GM18507 (cell line): ENCODE data around the gene CLOCK.
A peak's percentile ranks its signal among the peaks of the same experiment; 100 is the strongest.
"Not testable (repeated sequence)": the region's sequence is repeated elsewhere in the genome, so short reads cannot be mapped to it uniquely, and the experiment has no call there.

Experiments used
- DNase-seq: peaks from one replicate; pipeline ENCODE4 v3.0.0; 2011; ENCODE audit warnings: low read depth; ENCODE audit not compliant: insufficient read length; ENCODE audit errors: extremely low spot score
- FAIRE-seq: peaks from 2 replicates; lab custom pipeline; 2011; peaks lifted over from hg19 to GRCh38; lab: Jason Lieb, UNC

Gene CLOCK

GRCh38 chr4:55546756-55547465, at the start of gene CLOCK:
Gene CLOCK, minus strand, starts transcription at chr4:55546909. Its CDS starts 64,124 bp downstream, at chr4:55482785.
- DNase-seq (peak; percentile 70), FAIRE-seq (peak; percentile 92)

- DNase-seq (no peak), FAIRE-seq (no peak)
These were observed 45.3 kb upstream of the CLOCK start, which contains the start of gene PDCL2 for GRCh38 chr4:55592014-55592413. Gene PDCL2, minus strand, starts transcription at chr4:55592245. Its CDS starts 136 bp downstream, at chr4:55592109.

GRCh38 chr4:55588160-55588559, 41.5 kb upstream of the CLOCK start:
- FAIRE-seq (no peak), DNase-seq (no peak)

- DNase-seq, result not testable (repeated sequence)
- peak; percentile 89 for FAIRE-seq
These were observed 36.1 kb upstream of the CLOCK start for GRCh38 chr4:55582773-55583172.

- no peak for FAIRE-seq
These were observed 31.8 kb upstream of the CLOCK start for GRCh38 chr4:55578341-55579010.

GRCh38 chr4:55575513-55575912, 28.8 kb upstream of the CLOCK start:
- DNase-seq (no peak), FAIRE-seq (no peak)

More at GRCh38 chr4:55578341-55579010, 31.8 kb upstream of the CLOCK start:
- DNase-seq, result no peak

- no peak for FAIRE-seq
- DNase-seq, result no peak
These were observed 27.5 kb upstream of the CLOCK start for GRCh38 chr4:55574252-55574651.

- DNase-seq, result no peak
- FAIRE-seq, result no peak
These were observed 25.1 kb upstream of the CLOCK start for GRCh38 chr4:55571806-55572205.

GRCh38 chr4:55568905-55569504, 22.3 kb upstream of the CLOCK start:
- FAIRE-seq, result no peak
- no peak for DNase-seq

- DNase-seq (no peak), FAIRE-seq (peak; percentile 87)
These were observed 15.2 kb upstream of the CLOCK start for GRCh38 chr4:55561889-55562288.

- no peak for DNase-seq
- no peak for FAIRE-seq
These were observed 13.4 kb upstream of the CLOCK start for GRCh38 chr4:55560096-55560495.

- FAIRE-seq, result no peak
- DNase-seq, result no peak
These were observed 7.8 kb upstream of the CLOCK start for GRCh38 chr4:55554453-55555030.

- DNase-seq, result no peak
These were observed 6.9 kb upstream of the CLOCK start for GRCh38 chr4:55553441-55554201.

GRCh38 chr4:55551964-55552363, 5.3 kb upstream of the CLOCK start:
- not testable (repeated sequence) for DNase-seq, FAIRE-seq

More at GRCh38 chr4:55553441-55554201, 6.9 kb upstream of the CLOCK start:
- no peak for FAIRE-seq

GRCh38 chr4:55549888-55550287, 3.2 kb upstream of the CLOCK start:
- DNase-seq (no peak), FAIRE-seq (peak; percentile 5)

GRCh38 chr4:55547918-55548317, 1.2 kb upstream of the CLOCK start:
- no peak for DNase-seq
- no peak for FAIRE-seq

- peak; percentile 59 for FAIRE-seq
These were observed 709 bp upstream of the CLOCK start for GRCh38 chr4:55547466-55547770.

GRCh38 chr4:55546506-55546755, 278 bp downstream of the CLOCK start:
- FAIRE-seq, result no peak

More at GRCh38 chr4:55547466-55547770, 709 bp upstream of the CLOCK start:
- DNase-seq, result no peak

GRCh38 chr4:55545641-55546505, 836 bp downstream of the CLOCK start:
- DNase-seq, result peak; percentile 22
- peak; percentile 67 for FAIRE-seq

More at GRCh38 chr4:55546506-55546755, 278 bp downstream of the CLOCK start:
- no peak for DNase-seq
